Breast epithelium (tissue), 4 donors: ENCODE measurements around the gene PPM1G. TPM values are rescaled to one million over a fixed set of nuclear protein-coding genes. Genes with fewer than 3 reads are reported as not detected.

Experiments used
- DNase-seq, 2 donors: peaks; one replicate each; pipeline ENCODE4 v3.0.0-alpha.2; 2019; ENCODE audit warnings: low spot score in 2 of 2
- H3K27ac ChIP-seq, 2 donors: fragments of 200-600 bp; sonication (generic) in 1 of 2; one replicate each; pipeline ENCODE4 v1.5.1; 2016 to 2019; ENCODE audit warnings: mild to moderate bottlenecking in 1 of 2
- H3K27me3 ChIP-seq, 2 donors: fragments of 200-600 bp; sonication (generic) in 1 of 2; one replicate each; pipeline versions ENCODE4 v1.5.1 to v1.6.0; 2017 to 2019; ENCODE audit warnings: control low read depth in 1 of 2, mild to moderate bottlenecking in 1 of 2
- H3K36me3 ChIP-seq: fragments of 200-600 bp; one replicate; pipeline ENCODE4 v1.5.1; 2019
- H3K4me1 ChIP-seq, 2 donors: fragments of 200-600 bp; sonication (generic); one replicate each; pipeline ENCODE4 v1.5.1; 2016 to 2019; ENCODE audit warnings: control low read depth in 1 of 2
- H3K4me3 ChIP-seq, 3 donors: fragments of 200-600 bp; sonication (generic); 1 replicate in 2 of 3; 2 replicates in 1 of 3; pipeline ENCODE4 v1.5.1; 2016 to 2019; ENCODE audit warnings: mild to moderate bottlenecking in 3 of 3, moderate library complexity in 2 of 3
- H3K9me3 ChIP-seq, 2 donors: fragments of 200-600 bp; sonication (generic) in 1 of 2; one replicate each; pipeline ENCODE4 v1.5.1; 2016 to 2019; ENCODE audit warnings: control low read depth in 1 of 2
- POLR2A ChIP-seq: fragments of 450-650 bp; IDR thresholded peaks from one replicate; pipeline ENCODE4 v1.6.1; 2016; ENCODE audit warnings: antibody characterized with exemption, mild to moderate bottlenecking, moderate library complexity
- POLR2AphosphoS5 ChIP-seq, 3 donors: sonication (generic); formaldehyde crosslinking; IDR thresholded peaks; one replicate each; pipeline ENCODE4 v1.6.1; 2017; ENCODE audit warnings: antibody characterized with exemption in 3 of 3
- intact Hi-C: fragments of 100-400 bp; cut with DNase I; formaldehyde crosslinking; loops from one replicate; pipeline ENCODE4 v1.15.1; 2023; ENCODE audit warnings: low total_unique reads
- total RNA-seq, 3 donors: library from RNA; depleted of rRNA; stranded (reverse); fragments of >200 nt; gene quantifications; one replicate each; pipeline ENCODE4 v1.1.0, GENCODE V29; 2016
- TF ChIP-seq, protein P1 (sequence below), 3 donors: fragments of 450-650 bp; IDR thresholded peaks; one replicate each; pipeline ENCODE4 v1.5.1; 2016 to 2017; ENCODE audit warnings: antibody characterized with exemption in 3 of 3, mild to moderate bottlenecking in 3 of 3, moderate library complexity in 3 of 3

The PPM1G gene
- total RNA-seq, 3 donors from 2014 or later = 46.2 to 59.0 (median 54.4) TPM

DNA sequence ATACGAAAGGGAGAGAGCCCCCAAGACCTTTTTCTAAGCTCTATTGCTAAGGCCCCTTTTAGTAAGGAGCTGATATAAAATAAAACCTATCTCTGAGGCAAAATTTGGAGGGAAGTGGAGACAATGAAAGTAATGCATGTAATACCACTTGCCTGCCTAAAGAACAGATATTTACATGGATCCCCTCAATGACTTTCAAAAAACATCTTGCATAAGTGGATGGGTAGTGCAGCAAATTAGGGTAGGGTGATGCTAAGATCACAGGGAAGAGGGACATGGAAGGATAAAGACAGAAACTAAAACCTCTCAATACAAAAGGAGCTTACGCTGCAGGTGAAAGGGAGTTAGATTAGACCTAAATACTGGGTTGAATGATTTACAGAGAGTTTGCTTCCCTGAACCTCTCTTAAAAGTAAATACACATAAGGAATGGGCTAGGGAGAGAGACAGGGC, 30.0 kb downstream of the PPM1G start:
- DNase-seq = no peak

GRCh38 chr2:27378809-27379290, 30.5 kb downstream of the PPM1G start:
- TF ChIP-seq POLR2AphosphoS5 (IDR thresholded peaks at IDR 0.05) (no peak), POLR2A (no peak)
- TF ChIP-seq, protein P1, sequence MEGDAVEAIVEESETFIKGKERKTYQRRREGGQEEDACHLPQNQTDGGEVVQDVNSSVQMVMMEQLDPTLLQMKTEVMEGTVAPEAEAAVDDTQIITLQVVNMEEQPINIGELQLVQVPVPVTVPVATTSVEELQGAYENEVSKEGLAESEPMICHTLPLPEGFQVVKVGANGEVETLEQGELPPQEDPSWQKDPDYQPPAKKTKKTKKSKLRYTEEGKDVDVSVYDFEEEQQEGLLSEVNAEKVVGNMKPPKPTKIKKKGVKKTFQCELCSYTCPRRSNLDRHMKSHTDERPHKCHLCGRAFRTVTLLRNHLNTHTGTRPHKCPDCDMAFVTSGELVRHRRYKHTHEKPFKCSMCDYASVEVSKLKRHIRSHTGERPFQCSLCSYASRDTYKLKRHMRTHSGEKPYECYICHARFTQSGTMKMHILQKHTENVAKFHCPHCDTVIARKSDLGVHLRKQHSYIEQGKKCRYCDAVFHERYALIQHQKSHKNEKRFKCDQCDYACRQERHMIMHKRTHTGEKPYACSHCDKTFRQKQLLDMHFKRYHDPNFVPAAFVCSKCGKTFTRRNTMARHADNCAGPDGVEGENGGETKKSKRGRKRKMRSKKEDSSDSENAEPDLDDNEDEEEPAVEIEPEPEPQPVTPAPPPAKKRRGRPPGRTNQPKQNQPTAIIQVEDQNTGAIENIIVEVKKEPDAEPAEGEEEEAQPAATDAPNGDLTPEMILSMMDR (IDR thresholded peaks at IDR 0.05) = no peak
- Histone ChIP-seq H3K36me3 (no peaks in the 10 kb centered on the region), H3K27ac (no peak overlapping the region), H3K9me3 (no peaks in the 10 kb centered on the region), H3K27me3 (no peaks in the 10 kb centered on the region), H3K4me1 (peaks cover 4 to 11% of the 10 kb centered on the region in 2 donors), H3K4me3 (no peak overlapping the region)
- no peak for DNase-seq
- intact Hi-C loops = no loop called here

More for the DNA sequence above, 30.0 kb downstream of the PPM1G start:
- Histone ChIP-seq H3K36me3 (no peaks in the 10 kb centered on the region), H3K4me3 (peak overlapping the region; percentile 55 to 80 (median 75)), H3K27me3 (no peaks in the 10 kb centered on the region), H3K9me3 (no peaks in the 10 kb centered on the region), H3K4me1 (peaks cover 4 to 11% of the 10 kb centered on the region in 2 donors), H3K27ac (peak overlapping the region; percentile 90 to 91)
- TF ChIP-seq, protein P1 (IDR thresholded peaks at IDR 0.05) = no peak
- intact Hi-C loops = no loop called here

- Histone ChIP-seq H3K27me3 (no peaks in the 10 kb centered on the region), H3K4me1 (peaks cover 4 to 11% of the 10 kb centered on the region in 2 donors), H3K9me3 (no peaks in the 10 kb centered on the region), H3K36me3 (no peaks in the 10 kb centered on the region), H3K27ac (no peak overlapping the region), H3K4me3 (no peak overlapping the region)
- no peak for DNase-seq
- TF ChIP-seq, protein P1 (IDR thresholded peaks at IDR 0.05) = peak in 1 of 3 donors; percentile 10
- TF ChIP-seq POLR2AphosphoS5 (IDR thresholded peaks at IDR 0.05) (no peak), POLR2A (no peak)
- intact Hi-C loops = no loop called here
Observed at GRCh38 chr2:27378096-27378808, 31.1 kb downstream of the PPM1G start.

GRCh38 chr2:27377618-27378095, 31.7 kb downstream of the PPM1G start:
- no peak for DNase-seq
- H3K27ac ChIP-seq = no peak overlapping the region
- H3K36me3 ChIP-seq = no peaks in the 10 kb centered on the region
- H3K27me3 ChIP-seq = no peaks in the 10 kb centered on the region
- no peak for TF ChIP-seq POLR2A
- TF ChIP-seq POLR2AphosphoS5 (IDR thresholded peaks at IDR 0.05) = no peak
- TF ChIP-seq, protein P1 (IDR thresholded peaks at IDR 0.05) = no peak
- no peak overlapping the region for H3K4me3 ChIP-seq
- H3K9me3 ChIP-seq = no peaks in the 10 kb centered on the region
- peaks cover 4 to 11% of the 10 kb centered on the region in 2 donors for H3K4me1 ChIP-seq
- intact Hi-C loops = no loop called here

- DNase-seq = no peak
- Histone ChIP-seq H3K27me3 (no peaks in the 10 kb centered on the region), H3K27ac (no peak overlapping the region), H3K36me3 (no peaks in the 10 kb centered on the region), H3K9me3 (no peaks in the 10 kb centered on the region), H3K4me3 (no peak overlapping the region), H3K4me1 (peaks cover 4 to 11% of the 10 kb centered on the region in 2 donors)
- TF ChIP-seq, protein P1 (IDR thresholded peaks at IDR 0.05) = no peak
- no peak for TF ChIP-seq POLR2A
- no peak for TF ChIP-seq POLR2AphosphoS5 (IDR thresholded peaks at IDR 0.05)
- intact Hi-C loops = no loop called here
Observed at GRCh38 chr2:27376866-27377617, 32.3 kb downstream of the PPM1G start.
